ENCODE data around the gene COL6A2. TPM values are rescaled to one million over a fixed set of nuclear protein-coding genes. Genes with fewer than 3 reads are reported as not detected.

COL6A2 gene
- total RNA-seq (2022; extraction: Qiagen RNA extraction; ENCODE audit: low read depth): 13.4 to 17.7 TPM (median 15.2 TPM) in 5 replicates

GRCh38 chr21:46097336-46098293 lies at the start of gene COL6A2:
TSS of gene COL6A2 (plus strand) at chr21:46098112.

GRCh38 chr21:46155514-46156377 lies 57.8 kb downstream of the COL6A2 start, which contains the start of gene FTCD:
TSS of gene FTCD (minus strand) at chr21:46155579. CDS start at chr21:46155523, 56 bp downstream.

Other genes with a start within 250 kb of the COL6A2 start
- 16.5 to 23.6 TPM (median 18.8 TPM) in 5 replicates for gene COL6A1, start 116.3 kb upstream of the COL6A2 start, total RNA-seq (2022; extraction: Qiagen RNA extraction; ENCODE audit: low read depth)
- not detected in 5 replicates for gene FTCD, start 57.5 kb downstream of the COL6A2 start, total RNA-seq (2022; extraction: Qiagen RNA extraction; ENCODE audit: low read depth)
- 0.06 TPM in 1 of 5 replicates, not detected in the others for gene SPATC1L, start 86.3 kb downstream of the COL6A2 start, total RNA-seq (2022; extraction: Qiagen RNA extraction; ENCODE audit: low read depth)
- 9.5 to 13.8 TPM (median 12.4 TPM) in 5 replicates for gene LSS, start 130.7 kb downstream of the COL6A2 start, total RNA-seq (2022; extraction: Qiagen RNA extraction; ENCODE audit: low read depth)
- 29.4 to 43.0 TPM (median 40.0 TPM) in 5 replicates for gene MCM3AP, start 187.5 kb downstream of the COL6A2 start, total RNA-seq (2022; extraction: Qiagen RNA extraction; ENCODE audit: low read depth)
- 26.8 to 31.5 TPM (median 28.9 TPM) in 5 replicates for gene YBEY, start 188.2 kb downstream of the COL6A2 start, total RNA-seq (2022; extraction: Qiagen RNA extraction; ENCODE audit: low read depth)
- gene C21orf58, start 225.8 kb downstream of the COL6A2 start, total RNA-seq (2022; extraction: Qiagen RNA extraction; ENCODE audit: low read depth): 3.2 to 5.8 TPM (median 5.3 TPM) in 5 replicates
- 11.1 to 15.1 TPM (median 13.4 TPM) in 5 replicates for gene PCNT, start 226.0 kb downstream of the COL6A2 start, total RNA-seq (2022; extraction: Qiagen RNA extraction; ENCODE audit: low read depth)